A673 (cell line): Measurements from ENCODE around the gene PHYHIPL.

Experiments
- CTCF ChIP-seq: fragments of 300-800, 200-600 bp; sonication (generic); conservative IDR thresholded peaks from 2 replicates; pipeline ENCODE4 v1.5.1; 2017; ENCODE audit warnings: low read depth, mild to moderate bottlenecking, antibody characterized with exemption, low read length, moderate library complexity, mixed read lengths
- EZH2 ChIP-seq: fragments of 200-600 bp; sonication (generic); IDR thresholded peaks from 2 replicates; pipeline ENCODE4 v1.6.1; 2017; ENCODE audit warnings: borderline replicate concordance, low read depth, mild to moderate bottlenecking, mixed read lengths, antibody characterized with exemption, low read length; ENCODE audit not compliant: poor library complexity, severe bottlenecking

GRCh38 chr10:59242057-59242456 lies 65.6 kb downstream of the PHYHIPL start:
- TF ChIP-seq EZH2 (no peak), CTCF (no peak)
